Testis (tissue), 3 donors: ENCODE data around the gene ZBTB47. TPM values are rescaled to one million over a fixed set of nuclear protein-coding genes. Genes with fewer than 3 reads are reported as not detected.

Experiments used
- DNase-seq: peaks from one replicate; pipeline ENCODE4 v3.0.0-alpha.2; 2019
- H3K27ac ChIP-seq, 2 donors: fragments of 200-600 bp; sonication (generic); one replicate each; pipeline ENCODE4 v1.5.1; 2019
- H3K27me3 ChIP-seq: fragments of 200-600 bp; sonication (generic); one replicate; pipeline ENCODE4 v1.5.1; 2019
- H3K36me3 ChIP-seq: fragments of 200-600 bp; sonication (generic); one replicate; pipeline ENCODE4 v1.5.1; 2017; ENCODE audit warnings: low read depth; ENCODE audit errors: missing control alignments
- H3K4me1 ChIP-seq: fragments of 200-600 bp; sonication (generic); one replicate; pipeline ENCODE4 v1.5.1; 2019
- H3K4me3 ChIP-seq, 2 donors: fragments of 200-600 bp; sonication (generic); one replicate each; pipeline ENCODE4 v1.5.1; 2017 to 2019
- H3K9me3 ChIP-seq: fragments of 200-600 bp; sonication (generic); one replicate; pipeline ENCODE4 v1.5.1; 2017
- POLR2A ChIP-seq: fragments of 450-650 bp; IDR thresholded peaks from one replicate; pipeline ENCODE4 v1.6.1; 2017; ENCODE audit warnings: antibody characterized with exemption, mild to moderate bottlenecking, moderate library complexity
- WGBS, 2 donors: methylation state at CpG; one replicate each; pipeline ENCODE4 v1.1.5; 2018; 5-methylcytosine and 5-hydroxymethylcytosine counted together
- intact Hi-C: fragments of 100-400 bp; cut with DNase I; formaldehyde crosslinking; loops from one replicate; pipeline ENCODE4 v1.15.1; 2023; ENCODE audit warnings: low total_unique reads
- polyA plus RNA-seq: library from polyadenylated mRNA; stranded (reverse); fragments of 350-450 nt; fragmentation: Illumina TruSeq; extraction: RNeasy Lipid Tissue Mini Kit (QIAGEN cat#74804); gene quantifications from one replicate; pipeline ENCODE4 v1.2.3, GENCODE V29; 2014; ENCODE audit warnings: low read depth, low replicate concordance; ENCODE audit not compliant: insufficient read depth
- total RNA-seq, 2 donors: library from RNA; depleted of rRNA; stranded (reverse); fragments of >200 nt; gene quantifications; one replicate each; pipeline ENCODE4 v1.2.3, GENCODE V29; 2016
- TF ChIP-seq, protein P1 (sequence below), 3 experiments: fragments of 450-650 bp in 2 of 3; fragments of 200-600 bp in 1 of 3; sonication (generic) in 1 of 3; IDR thresholded peaks; one replicate each; pipeline ENCODE4 v1.5.1; 2016 to 2019; ENCODE audit warnings: antibody characterized with exemption in 3 of 3, mild to moderate bottlenecking in 2 of 3, moderate library complexity in 1 of 3

Gene ZBTB47
- total and polyA plus RNA-seq, 3 donors from 2014 or later = 16.7 to 22.8 (median 18.1) TPM

DNA sequence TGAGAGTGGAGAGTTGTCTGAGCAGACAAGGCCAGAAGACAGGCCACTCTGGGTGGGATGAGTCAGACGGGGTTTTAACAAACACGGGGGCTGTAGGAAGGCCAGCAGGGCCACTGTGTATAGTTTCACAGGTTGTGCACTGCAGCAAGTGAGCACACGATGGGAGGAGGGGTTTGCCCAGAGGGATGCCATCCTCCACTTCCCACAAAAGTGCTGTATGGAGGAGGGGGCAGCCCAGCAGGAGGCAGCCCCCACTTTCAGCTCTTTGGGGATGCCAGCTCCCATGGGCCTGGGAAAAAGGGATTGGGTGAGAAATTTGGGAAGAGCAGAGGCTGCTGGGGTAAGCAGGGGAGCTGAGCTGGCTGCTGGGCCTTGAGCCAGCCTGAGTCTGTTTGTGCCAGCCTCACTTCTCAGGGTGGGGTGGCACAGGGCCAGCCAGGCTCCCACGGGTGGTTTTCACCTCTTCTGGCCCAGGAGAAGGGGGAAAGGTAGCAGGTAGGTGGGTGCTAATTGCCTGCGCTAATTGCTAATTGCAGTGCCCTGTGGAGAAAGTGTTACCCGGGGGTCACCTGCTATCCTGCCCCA is 6.7 kb downstream of the ZBTB47 start:
- Histone ChIP-seq H3K9me3 (no peaks in the 10 kb centered on the region), H3K27me3 (no peaks in the 10 kb centered on the region), H3K36me3 (no peaks in the 10 kb centered on the region), H3K4me1 (peaks cover 16% of the 10 kb centered on the region), H3K27ac (no peak overlapping the region), H3K4me3 (no peak overlapping the region)
- no peak for DNase-seq
- WGBS, 2 donors = 55 to 75% methylated on average over 6 of the region's 6 CpGs
- TF ChIP-seq, protein P1, sequence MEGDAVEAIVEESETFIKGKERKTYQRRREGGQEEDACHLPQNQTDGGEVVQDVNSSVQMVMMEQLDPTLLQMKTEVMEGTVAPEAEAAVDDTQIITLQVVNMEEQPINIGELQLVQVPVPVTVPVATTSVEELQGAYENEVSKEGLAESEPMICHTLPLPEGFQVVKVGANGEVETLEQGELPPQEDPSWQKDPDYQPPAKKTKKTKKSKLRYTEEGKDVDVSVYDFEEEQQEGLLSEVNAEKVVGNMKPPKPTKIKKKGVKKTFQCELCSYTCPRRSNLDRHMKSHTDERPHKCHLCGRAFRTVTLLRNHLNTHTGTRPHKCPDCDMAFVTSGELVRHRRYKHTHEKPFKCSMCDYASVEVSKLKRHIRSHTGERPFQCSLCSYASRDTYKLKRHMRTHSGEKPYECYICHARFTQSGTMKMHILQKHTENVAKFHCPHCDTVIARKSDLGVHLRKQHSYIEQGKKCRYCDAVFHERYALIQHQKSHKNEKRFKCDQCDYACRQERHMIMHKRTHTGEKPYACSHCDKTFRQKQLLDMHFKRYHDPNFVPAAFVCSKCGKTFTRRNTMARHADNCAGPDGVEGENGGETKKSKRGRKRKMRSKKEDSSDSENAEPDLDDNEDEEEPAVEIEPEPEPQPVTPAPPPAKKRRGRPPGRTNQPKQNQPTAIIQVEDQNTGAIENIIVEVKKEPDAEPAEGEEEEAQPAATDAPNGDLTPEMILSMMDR (IDR thresholded peaks at IDR 0.05) = no peak
- no peak for TF ChIP-seq POLR2A
- intact Hi-C loops = loop anchor here (10.0 kb wide), 1 partner anchor 645 kb away; no protein-coding TSS in a partner anchor

DNA sequence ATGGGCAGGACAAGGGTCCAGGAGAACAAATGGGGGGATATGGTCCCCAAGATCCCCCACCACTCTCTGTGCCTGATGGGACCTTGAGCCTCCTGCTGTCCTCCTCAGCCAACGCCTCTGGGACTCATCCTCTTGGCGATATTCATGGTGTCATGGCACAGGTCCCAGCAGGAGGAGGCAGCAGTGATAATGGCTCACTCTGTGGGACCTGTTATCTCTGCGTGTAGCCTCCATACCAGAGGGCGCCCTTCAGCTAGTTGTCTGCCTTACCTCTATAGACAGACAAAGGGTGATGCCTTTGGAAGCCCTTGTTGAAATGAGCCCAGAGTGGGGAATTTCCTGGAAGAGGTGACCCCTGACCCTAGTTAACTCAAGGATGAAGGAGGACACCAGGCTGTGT is 7.4 kb downstream of the ZBTB47 start:
- DNase-seq = peak; percentile 80
- no peak for TF ChIP-seq POLR2A
- TF ChIP-seq, protein P1 (IDR thresholded peaks at IDR 0.05) = peak in 2 of 3 experiments; percentile 6 to 22
- intact Hi-C loops = loop anchor here (10.0 kb wide), 1 partner anchor 646 kb away; no protein-coding TSS in a partner anchor
- whole genome bisulfite sequencing, 2 donors = 64 to 92% methylated on average over 2 to 4 of the region's 4 CpGs
- no peaks in the 10 kb centered on the region for H3K9me3 ChIP-seq
- H3K4me3 ChIP-seq = no peak overlapping the region
- H3K36me3 ChIP-seq = no peaks in the 10 kb centered on the region
- no peak overlapping the region for H3K27ac ChIP-seq
- no peaks in the 10 kb centered on the region for H3K27me3 ChIP-seq
- peaks cover 11% of the 10 kb centered on the region for H3K4me1 ChIP-seq

DNA sequence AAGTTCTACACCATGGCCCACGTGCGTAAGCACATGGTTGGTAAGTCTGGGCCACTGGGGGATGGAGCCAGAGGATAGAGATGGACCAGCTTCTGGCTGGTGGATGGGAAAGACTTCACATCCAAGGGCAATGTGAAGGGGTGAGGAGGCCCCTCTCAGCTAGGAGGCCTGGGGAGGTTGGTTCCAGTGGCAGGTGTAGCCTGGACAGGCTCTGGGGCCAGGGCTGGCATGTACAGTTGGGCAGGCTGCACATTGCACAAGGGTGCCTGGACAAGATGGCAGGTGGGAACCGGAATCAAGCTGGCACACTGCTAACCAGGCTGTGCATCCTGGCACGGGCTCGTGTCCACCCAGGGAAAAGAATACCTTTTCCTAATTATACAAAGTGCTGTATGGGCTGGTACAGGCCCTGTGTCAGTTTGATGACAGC is 8.1 kb downstream of the ZBTB47 start:
- no peaks in the 10 kb centered on the region for H3K9me3 ChIP-seq
- H3K4me3 ChIP-seq = no peak overlapping the region
- H3K36me3 ChIP-seq = no peaks in the 10 kb centered on the region
- TF ChIP-seq, protein P1 (IDR thresholded peaks at IDR 0.05) = no peak
- TF ChIP-seq POLR2A = no peak
- peaks cover 18% of the 10 kb centered on the region for H3K4me1 ChIP-seq
- WGBS, 2 donors = 81 to 96% methylated on average over 3 to 5 of the region's 5 CpGs
- DNase-seq = no peak
- no peaks in the 10 kb centered on the region for H3K27me3 ChIP-seq
- no peak overlapping the region for H3K27ac ChIP-seq
- intact Hi-C loops = loop anchor here (10.0 kb wide), 1 partner anchor 647 kb away; no protein-coding TSS in a partner anchor

DNA sequence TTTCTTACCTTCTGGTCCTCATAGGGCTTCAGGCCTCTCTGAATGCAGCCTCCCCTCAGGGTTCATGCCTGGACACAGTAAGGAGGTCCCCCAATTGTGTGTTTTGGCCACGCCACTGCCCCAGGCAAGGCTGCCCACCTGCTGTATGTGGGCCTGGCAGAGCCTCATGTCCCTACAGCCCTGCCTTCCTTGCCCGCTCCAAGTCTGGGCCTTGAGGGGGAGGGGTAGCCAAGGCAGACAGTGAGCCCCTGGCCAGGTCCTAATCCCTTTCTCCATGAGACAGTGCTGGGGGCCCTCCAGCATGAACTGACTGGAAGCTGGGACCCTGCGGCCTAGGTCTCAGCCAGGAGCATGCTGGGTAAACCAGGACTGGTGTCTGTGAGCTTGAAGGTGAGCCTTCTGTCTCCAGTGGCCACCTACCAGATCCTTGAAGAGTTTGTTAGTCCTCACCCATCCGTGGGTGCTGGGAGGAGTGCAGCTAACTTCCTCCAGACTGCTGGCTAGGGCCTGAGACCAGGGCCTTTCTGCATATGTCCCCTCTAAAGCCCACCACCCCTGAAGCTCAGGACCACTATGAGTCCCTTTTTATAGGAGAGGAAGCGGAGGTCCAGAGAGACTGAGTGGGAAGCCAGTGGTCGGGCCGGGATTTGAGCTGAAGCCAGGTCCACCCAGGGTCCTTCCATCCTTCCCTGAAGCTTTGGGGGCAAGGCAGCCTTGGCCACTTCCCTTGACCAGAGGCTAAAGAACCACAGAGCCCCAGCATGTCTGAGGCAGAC is 8.7 kb downstream of the ZBTB47 start:
- Histone ChIP-seq H3K4me1 (peaks cover 20% of the 10 kb centered on the region), H3K4me3 (no peak overlapping the region), H3K27ac (no peak overlapping the region), H3K36me3 (no peaks in the 10 kb centered on the region), H3K27me3 (no peaks in the 10 kb centered on the region), H3K9me3 (no peaks in the 10 kb centered on the region)
- DNase-seq = no peak
- TF ChIP-seq, protein P1 (IDR thresholded peaks at IDR 0.05) = no peak
- TF ChIP-seq POLR2A = no peak
- intact Hi-C loops = loop anchor here (10.0 kb wide), 1 partner anchor 647 kb away; no protein-coding TSS in a partner anchor
- WGBS, 2 donors = 72 to 85% methylated on average over 4 to 7 of the region's 7 CpGs
